ENCODE results near the gene CSTF1.

GRCh38 chr20:56433880-56434255 lies 41.4 kb downstream of the CSTF1 start:
- TF ChIP-seq POLR2A (IDR thresholded peaks at IDR 0.05; ENCODE audit: low read length): no peak
- no peak for TF ChIP-seq GATA1 (IDR thresholded peaks at IDR 0.05; ENCODE audit: low read depth, low read length)

Data from erythroblast (primary cell).